ENCODE results near the gene GSTCD.

GRCh38 chr4:105670684-105671083, 37.9 kb upstream of the GSTCD start:
- TF ChIP-seq, protein P1, sequence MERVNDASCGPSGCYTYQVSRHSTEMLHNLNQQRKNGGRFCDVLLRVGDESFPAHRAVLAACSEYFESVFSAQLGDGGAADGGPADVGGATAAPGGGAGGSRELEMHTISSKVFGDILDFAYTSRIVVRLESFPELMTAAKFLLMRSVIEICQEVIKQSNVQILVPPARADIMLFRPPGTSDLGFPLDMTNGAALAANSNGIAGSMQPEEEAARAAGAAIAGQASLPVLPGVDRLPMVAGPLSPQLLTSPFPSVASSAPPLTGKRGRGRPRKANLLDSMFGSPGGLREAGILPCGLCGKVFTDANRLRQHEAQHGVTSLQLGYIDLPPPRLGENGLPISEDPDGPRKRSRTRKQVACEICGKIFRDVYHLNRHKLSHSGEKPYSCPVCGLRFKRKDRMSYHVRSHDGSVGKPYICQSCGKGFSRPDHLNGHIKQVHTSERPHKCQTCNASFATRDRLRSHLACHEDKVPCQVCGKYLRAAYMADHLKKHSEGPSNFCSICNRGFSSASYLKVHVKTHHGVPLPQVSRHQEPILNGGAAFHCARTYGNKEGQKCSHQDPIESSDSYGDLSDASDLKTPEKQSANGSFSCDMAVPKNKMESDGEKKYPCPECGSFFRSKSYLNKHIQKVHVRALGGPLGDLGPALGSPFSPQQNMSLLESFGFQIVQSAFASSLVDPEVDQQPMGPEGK (CRISPR knock-in tag; IDR thresholded peaks at IDR 0.05; ENCODE audit: borderline replicate concordance): no peak
- TF ChIP-seq OSR1 (CRISPR knock-in tag; IDR thresholded peaks at IDR 0.05) (no peak), RARB (CRISPR knock-in tag; IDR thresholded peaks at IDR 0.05) (no peak), ZNF8 (CRISPR knock-in tag; IDR thresholded peaks at IDR 0.05) (no peak)
- TF ChIP-seq, protein P2, sequence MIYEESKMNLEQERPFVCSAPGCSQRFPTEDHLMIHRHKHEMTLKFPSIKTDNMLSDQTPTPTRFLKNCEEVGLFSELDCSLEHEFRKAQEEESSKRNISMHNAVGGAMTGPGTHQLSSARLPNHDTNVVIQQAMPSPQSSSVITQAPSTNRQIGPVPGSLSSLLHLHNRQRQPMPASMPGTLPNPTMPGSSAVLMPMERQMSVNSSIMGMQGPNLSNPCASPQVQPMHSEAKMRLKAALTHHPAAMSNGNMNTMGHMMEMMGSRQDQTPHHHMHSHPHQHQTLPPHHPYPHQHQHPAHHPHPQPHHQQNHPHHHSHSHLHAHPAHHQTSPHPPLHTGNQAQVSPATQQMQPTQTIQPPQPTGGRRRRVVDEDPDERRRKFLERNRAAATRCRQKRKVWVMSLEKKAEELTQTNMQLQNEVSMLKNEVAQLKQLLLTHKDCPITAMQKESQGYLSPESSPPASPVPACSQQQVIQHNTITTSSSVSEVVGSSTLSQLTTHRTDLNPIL (CRISPR knock-in tag; IDR thresholded peaks at IDR 0.05; ENCODE audit: low read depth): no peak

Data from SK-N-SH treated with all-trans-retinoic acid at 6 μM for 48 hours (cell line).